ENCODE data around the gene MSANTD3. TPM values are rescaled to one million over a fixed set of nuclear protein-coding genes. Genes with fewer than 3 reads are reported as not detected.

MSANTD3 gene
- 70.1 to 85.3 TPM (median 74.2 TPM) in 5 replicates for total RNA-seq (2022; extraction: Qiagen RNA extraction; ENCODE audit: low read depth)

GRCh38 chr9:100426530-100427365 lies at the start of gene MSANTD3:
Gene MSANTD3, plus strand, starts transcription at chr9:100427143. Its CDS starts 14,796 bp downstream, at chr9:100441939.

DNA sequence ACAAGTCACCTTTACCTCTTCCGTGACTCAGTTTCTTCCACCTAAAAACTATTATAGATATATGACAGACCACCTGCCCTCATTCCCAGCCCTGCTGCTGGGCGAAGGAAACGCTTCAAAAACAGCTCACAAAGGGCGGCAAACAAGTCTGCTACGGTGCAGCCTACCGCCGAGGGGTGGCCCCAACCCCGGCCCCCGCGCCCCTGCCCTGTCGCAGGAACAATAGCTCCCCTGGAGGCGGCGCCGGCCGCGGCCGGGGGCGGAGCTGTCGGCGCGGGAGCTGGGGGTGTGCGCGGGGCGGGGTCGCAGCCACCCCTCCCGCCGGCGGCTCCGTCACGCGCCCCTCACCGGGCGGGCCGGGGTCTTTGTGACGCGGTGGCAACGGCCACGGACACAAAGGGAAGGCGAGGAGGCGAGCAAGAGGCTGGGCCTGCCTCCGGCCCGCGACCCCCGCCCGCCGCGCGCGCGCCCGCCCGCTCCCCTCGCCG lies 45.9 kb downstream of the MSANTD3 start, which contains the start of gene TMEFF1:
Gene TMEFF1 (plus strand): TSS at position 362 of the 488 bp plus-strand sequence. CDS start 396 bp downstream, outside the sequence.

Other genes starting within 250 kb of the MSANTD3 start
- gene TEX10, start 74.2 kb upstream of the MSANTD3 start, total RNA-seq (2022; extraction: Qiagen RNA extraction; ENCODE audit: low read depth) = 23.5 to 31.8 TPM (median 27.9 TPM) in 5 replicates
- gene TMEFF1, start 46.0 kb downstream of the MSANTD3 start, total RNA-seq (2022; extraction: Qiagen RNA extraction; ENCODE audit: low read depth) = 0.30 to 1.6 TPM (median 1.3 TPM) in 5 replicates
- 0.26 to 0.56 TPM (median 0.54 TPM) in 5 replicates for gene CAVIN4, start 150.9 kb downstream of the MSANTD3 start, total RNA-seq (2022; extraction: Qiagen RNA extraction; ENCODE audit: low read depth)